Small intestine (tissue), 7 donors: Measurements from ENCODE around the gene ZNF217. TPM values are rescaled to one million over a fixed set of nuclear protein-coding genes. Genes with fewer than 3 reads are reported as not detected.
"Not testable (repeated sequence)": the region's sequence is repeated elsewhere in the genome, so short reads cannot be mapped to it uniquely, and the experiment has no call there.

ENCODE experiments used
- DNase-seq, 2 donors: peaks; one replicate each; pipeline versions ENCODE4 v3.0.0 to v3.0.0-alpha.2; 2013
- FAIRE-seq: peaks from 2 replicates; lab custom pipeline; 2012; peaks lifted over from hg19 to GRCh38; lab: Jason Lieb, UNC
- H3K27ac ChIP-seq, 3 donors: one replicate each; pipeline ENCODE4 v1.5.1; 2013; ENCODE audit warnings: low read length in 2 of 3, mild to moderate bottlenecking in 2 of 3, control low read depth in 1 of 3, inconsistent platforms in 1 of 3, low read depth in 1 of 3, moderate library complexity in 1 of 3
- H3K27me3 ChIP-seq, 3 donors: one replicate each; pipeline ENCODE4 v1.6.1; 2013; ENCODE audit warnings: low read length in 3 of 3, inconsistent platforms in 1 of 3; ENCODE audit not compliant: control insufficient read depth in 3 of 3, insufficient read depth in 3 of 3
- H3K36me3 ChIP-seq, 3 donors: one replicate each; pipeline ENCODE4 v1.6.1; 2013; ENCODE audit warnings: low read length in 3 of 3, inconsistent platforms in 1 of 3, low read depth in 1 of 3, mild to moderate bottlenecking in 1 of 3, moderate library complexity in 1 of 3; ENCODE audit not compliant: control insufficient read depth in 3 of 3, insufficient read depth in 2 of 3
- H3K4me1 ChIP-seq, 3 donors: one replicate each; pipeline ENCODE4 v1.6.1; 2013; ENCODE audit warnings: low read length in 2 of 3, inconsistent platforms in 1 of 3, low read depth in 1 of 3, mild to moderate bottlenecking in 1 of 3, moderate library complexity in 1 of 3; ENCODE audit not compliant: control insufficient read depth in 3 of 3, insufficient read depth in 2 of 3
- H3K4me3 ChIP-seq, 3 donors: one replicate each; pipeline ENCODE4 v1.5.1; 2013; ENCODE audit warnings: low read length in 3 of 3, control low read depth in 1 of 3, inconsistent platforms in 1 of 3, low read depth in 1 of 3, mild to moderate bottlenecking in 1 of 3, moderate library complexity in 1 of 3
- H3K9me3 ChIP-seq, 2 donors: one replicate each; pipeline ENCODE4 v1.6.1; 2013; ENCODE audit warnings: low read depth in 1 of 2, low read length in 1 of 2; ENCODE audit not compliant: control insufficient read depth in 2 of 2, insufficient read depth in 1 of 2
- WGBS, 3 donors: extraction: QIAGEN DNeasy Blood & Tissue Kit; methylation state at CpG; one replicate each; pipeline ENCODE4 v1.1.7; 2013; 5-methylcytosine and 5-hydroxymethylcytosine counted together
- polyA plus RNA-seq, 4 donors: library from polyadenylated mRNA; stranded (reverse) in 3 of 4; unstranded in 1 of 4; fragments of 200-250 nt in 3 of 4; fragments of 120-200 nt in 1 of 4; gene quantifications; one replicate each; pipeline versions ENCODE4 v1.2.1 to v1.2.3, GENCODE V29; 2013
- donor health status: healthy with polysubstance abuse.
- donor health status: control.
- donor health status: control.
- donor health status: Bipolar disorder and iron deficiency.
- donor health status: healthy.

Gene ZNF217
- polyA plus RNA-seq, 4 donors: 4.1 to 33.7 (median 8.7) TPM

DNA sequence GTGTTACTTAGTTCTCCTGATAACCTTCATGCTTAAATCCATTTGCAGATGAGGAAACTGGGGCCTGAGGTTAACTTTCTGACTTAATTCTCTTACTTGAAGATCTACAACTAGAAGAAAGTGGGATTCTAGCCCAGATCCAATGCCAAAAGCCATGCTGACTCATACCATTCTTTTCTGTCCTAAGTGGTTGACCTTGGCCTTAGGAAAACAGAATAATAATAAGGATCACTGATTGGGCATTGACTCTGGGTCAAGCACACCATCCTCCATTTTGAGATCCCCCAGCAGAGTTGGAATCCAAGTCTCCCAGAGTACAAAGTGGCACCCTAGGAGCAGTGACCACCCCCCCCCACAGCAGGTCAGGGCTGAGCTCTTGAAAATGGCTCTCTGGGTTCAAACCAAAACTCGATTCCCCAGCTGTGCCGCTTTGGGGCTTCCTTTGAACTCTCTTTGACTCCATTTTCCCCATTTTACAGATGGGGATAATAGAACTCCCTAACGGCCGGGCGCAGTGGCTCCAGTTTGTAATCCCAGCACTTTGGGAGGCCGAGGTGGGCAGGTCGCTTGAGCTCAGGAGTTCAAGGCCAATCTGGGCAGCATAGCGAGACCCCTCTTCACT, 12.8 kb upstream of the ZNF217 start:
- H3K36me3 ChIP-seq: no peaks in the 10 kb centered on the region
- H3K9me3 ChIP-seq: no peaks in the 10 kb centered on the region
- H3K4me1 ChIP-seq: peaks cover 0 to 4% (median 0%) of the 10 kb centered on the region in 3 donors
- H3K4me3 ChIP-seq: no peak overlapping the region
- 95 to 96% (median 96%) methylated on average over 8 of the region's 8 CpGs for WGBS, 3 donors
- H3K27ac ChIP-seq: no peak overlapping the region
- FAIRE-seq (no peak), DNase-seq (no peak)
- peaks cover 0 to 2% (median 0%) of the 10 kb centered on the region in 3 donors for H3K27me3 ChIP-seq

DNA sequence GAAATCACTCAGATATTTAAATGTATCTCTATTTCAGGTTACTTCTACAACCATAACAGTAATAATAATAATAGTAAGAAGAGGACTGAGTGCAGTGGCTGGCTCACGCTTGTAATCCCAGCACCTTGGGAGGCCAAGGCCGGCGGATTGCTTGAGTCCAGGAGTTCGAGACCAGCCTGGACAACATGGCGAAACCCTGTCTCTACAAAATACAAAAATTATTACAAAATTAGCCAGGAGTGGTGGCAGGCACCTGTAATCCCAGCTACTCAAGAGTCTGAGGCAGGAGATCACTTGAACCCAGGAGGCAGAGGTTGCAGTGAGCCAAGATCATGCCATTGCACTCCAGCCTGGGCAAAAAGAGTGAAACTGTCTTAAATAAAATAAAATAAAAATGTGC, 11.8 kb upstream of the ZNF217 start:
- not testable (repeated sequence) for H3K27me3 ChIP-seq, DNase-seq, H3K27ac ChIP-seq, FAIRE-seq, H3K4me1 ChIP-seq, H3K4me3 ChIP-seq, H3K36me3 ChIP-seq, H3K9me3 ChIP-seq
- 97 to 100% (median 98%) methylated on average over 5 of the region's 5 CpGs for WGBS, 3 donors

DNA sequence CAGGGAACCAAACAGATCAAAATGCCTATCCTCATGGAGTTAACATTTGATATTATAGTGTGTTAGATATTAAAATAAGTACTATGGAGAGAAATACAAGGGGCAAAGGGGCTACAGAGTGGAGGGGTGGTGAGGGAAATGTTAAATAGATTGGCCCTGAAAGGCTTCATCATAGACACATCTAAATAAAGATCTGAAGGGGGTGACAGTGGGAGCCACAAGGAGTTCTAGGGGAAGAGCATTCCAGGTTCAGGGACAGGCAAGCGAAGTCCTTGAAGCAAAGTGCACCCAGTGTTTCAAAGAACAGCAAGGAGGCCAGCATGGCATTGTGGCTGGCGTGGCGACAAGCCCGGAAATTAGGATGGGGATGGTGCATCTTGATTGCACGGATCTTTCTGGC, 11.2 kb upstream of the ZNF217 start:
- DNase-seq, H3K4me1 ChIP-seq, H3K27me3 ChIP-seq, H3K9me3 ChIP-seq, H3K36me3 ChIP-seq, H3K4me3 ChIP-seq, FAIRE-seq, H3K27ac ChIP-seq: not testable (repeated sequence)
- 97 to 100% (median 100%) methylated on average over 1 to 4 of the region's 5 CpGs for WGBS, 3 donors

DNA sequence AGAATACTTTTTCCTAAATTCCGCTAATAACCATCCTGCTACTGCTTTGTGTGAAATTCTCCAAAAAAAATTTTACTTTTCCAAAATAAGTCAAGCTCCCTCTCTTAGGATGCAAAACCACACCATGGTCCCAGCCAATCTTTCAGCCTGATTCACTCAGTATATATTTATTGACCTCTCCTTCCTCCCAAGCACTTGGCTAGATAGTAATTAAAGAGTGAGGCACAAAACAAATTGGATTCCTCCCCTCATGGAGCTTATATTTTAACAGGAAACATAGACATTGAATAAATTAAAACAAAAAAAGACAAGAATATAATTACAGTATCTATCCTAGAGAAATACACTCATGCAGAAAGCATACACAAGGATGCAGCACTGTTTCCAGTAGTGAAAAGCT, 9.0 kb upstream of the ZNF217 start:
- 96 to 97% (median 96%) methylated on average over 1 of the region's 1 CpG for whole genome bisulfite sequencing, 3 donors
- Histone ChIP-seq H3K27me3 (no peaks in the 10 kb centered on the region), H3K4me1 (peaks cover 0 to 2% (median 0%) of the 10 kb centered on the region in 3 donors), H3K4me3 (no peak overlapping the region), H3K27ac (no peak overlapping the region), H3K9me3 (no peaks in the 10 kb centered on the region), H3K36me3 (no peaks in the 10 kb centered on the region)
- no peak for FAIRE-seq
- no peak for DNase-seq

DNA sequence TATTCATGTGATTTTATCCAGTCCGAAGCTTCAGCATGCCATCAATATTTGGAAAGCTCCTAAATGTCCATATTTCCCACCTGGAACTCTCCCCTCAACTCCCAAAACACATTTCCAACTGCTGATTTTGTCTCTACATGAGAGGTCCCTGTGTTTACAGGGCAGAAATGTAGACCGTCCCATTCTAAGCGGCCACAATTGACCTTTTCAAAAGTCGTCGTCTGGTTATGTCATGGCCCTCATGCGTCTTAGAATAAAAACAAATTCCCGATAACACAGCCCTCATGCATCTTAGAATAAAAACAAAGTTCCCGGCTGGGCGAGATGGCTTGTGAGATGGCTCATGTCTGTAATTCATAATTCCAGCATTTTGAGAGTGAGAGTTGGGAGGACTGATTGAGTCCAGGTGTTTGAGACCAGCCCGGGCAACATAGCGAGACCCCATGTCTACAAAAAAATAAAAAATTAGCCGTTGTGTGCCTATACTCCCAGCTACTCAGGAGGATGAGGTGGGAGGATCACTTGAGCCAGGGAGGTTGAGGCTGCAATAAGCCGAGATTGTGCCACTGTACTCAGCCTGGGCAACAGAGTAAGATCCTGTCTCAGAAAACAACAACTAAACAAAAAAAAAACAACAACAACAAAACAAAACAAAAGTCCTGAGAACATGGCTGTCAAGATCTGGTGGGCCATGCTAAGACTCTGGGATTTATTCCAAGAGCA, 6.4 kb upstream of the ZNF217 start:
- no peak for DNase-seq
- WGBS, 3 donors: 91 to 98% (median 96%) methylated on average over 13 of the region's 13 CpGs
- no peak for FAIRE-seq
- Histone ChIP-seq H3K27ac (no peak overlapping the region), H3K27me3 (no peaks in the 10 kb centered on the region), H3K4me1 (peaks cover 0 to 2% (median 0%) of the 10 kb centered on the region in 3 donors), H3K36me3 (no peaks in the 10 kb centered on the region), H3K9me3 (no peaks in the 10 kb centered on the region), H3K4me3 (no peak overlapping the region)

DNA sequence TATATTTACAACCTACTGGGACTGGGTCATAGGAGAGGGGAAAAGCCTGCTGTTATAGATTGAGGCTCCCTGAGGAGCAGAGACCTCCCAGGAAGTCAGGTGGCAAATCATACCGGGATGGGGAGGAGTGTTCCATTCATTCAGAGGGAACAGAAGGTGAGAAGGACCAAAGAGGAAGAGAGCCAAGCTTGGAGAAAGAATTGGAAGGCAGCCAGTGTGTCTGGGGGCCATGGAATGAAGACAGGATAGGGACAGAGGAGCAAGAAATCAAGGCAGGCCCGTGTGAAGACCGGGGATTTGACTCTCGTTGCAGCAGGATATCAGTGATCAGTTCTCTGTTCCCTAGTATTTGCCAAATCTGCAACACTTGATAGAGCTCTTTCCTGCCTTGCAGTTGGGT, 5.7 kb upstream of the ZNF217 start:
- Histone ChIP-seq H3K4me1 (peaks cover 0 to 2% (median 0%) of the 10 kb centered on the region in 3 donors), H3K4me3 (no peak overlapping the region), H3K36me3 (no peaks in the 10 kb centered on the region), H3K27me3 (no peaks in the 10 kb centered on the region), H3K9me3 (no peaks in the 10 kb centered on the region), H3K27ac (no peak overlapping the region)
- 62 to 75% (median 63%) methylated on average over 3 to 4 of the region's 4 CpGs for WGBS, 3 donors
- FAIRE-seq (no peak), DNase-seq (no peak)

DNA sequence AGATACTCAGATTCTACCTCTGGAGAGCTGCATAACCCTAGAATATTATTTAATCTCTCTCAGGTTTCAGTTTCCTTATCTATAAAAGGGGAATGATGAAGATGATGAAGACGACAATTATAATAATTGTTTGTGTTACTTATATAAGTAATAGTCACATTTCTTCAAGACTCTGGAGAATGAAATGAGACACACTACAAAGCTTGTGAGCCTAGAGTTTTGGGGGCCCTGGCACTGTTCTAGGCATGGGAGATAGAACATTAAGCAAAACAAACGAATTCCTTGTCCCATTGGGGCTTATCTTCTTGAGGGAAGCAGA, 5.4 kb upstream of the ZNF217 start:
- Histone ChIP-seq H3K4me3 (no peak overlapping the region), H3K36me3 (no peaks in the 10 kb centered on the region), H3K27me3 (no peaks in the 10 kb centered on the region), H3K4me1 (peaks cover 0 to 2% (median 0%) of the 10 kb centered on the region in 3 donors), H3K9me3 (no peaks in the 10 kb centered on the region), H3K27ac (peak overlapping the region in 1 of 3 donors; percentile 39)
- 27 to 57% (median 48%) methylated on average over 2 of the region's 2 CpGs for WGBS, 3 donors
- no peak for FAIRE-seq
- DNase-seq: no peak

DNA sequence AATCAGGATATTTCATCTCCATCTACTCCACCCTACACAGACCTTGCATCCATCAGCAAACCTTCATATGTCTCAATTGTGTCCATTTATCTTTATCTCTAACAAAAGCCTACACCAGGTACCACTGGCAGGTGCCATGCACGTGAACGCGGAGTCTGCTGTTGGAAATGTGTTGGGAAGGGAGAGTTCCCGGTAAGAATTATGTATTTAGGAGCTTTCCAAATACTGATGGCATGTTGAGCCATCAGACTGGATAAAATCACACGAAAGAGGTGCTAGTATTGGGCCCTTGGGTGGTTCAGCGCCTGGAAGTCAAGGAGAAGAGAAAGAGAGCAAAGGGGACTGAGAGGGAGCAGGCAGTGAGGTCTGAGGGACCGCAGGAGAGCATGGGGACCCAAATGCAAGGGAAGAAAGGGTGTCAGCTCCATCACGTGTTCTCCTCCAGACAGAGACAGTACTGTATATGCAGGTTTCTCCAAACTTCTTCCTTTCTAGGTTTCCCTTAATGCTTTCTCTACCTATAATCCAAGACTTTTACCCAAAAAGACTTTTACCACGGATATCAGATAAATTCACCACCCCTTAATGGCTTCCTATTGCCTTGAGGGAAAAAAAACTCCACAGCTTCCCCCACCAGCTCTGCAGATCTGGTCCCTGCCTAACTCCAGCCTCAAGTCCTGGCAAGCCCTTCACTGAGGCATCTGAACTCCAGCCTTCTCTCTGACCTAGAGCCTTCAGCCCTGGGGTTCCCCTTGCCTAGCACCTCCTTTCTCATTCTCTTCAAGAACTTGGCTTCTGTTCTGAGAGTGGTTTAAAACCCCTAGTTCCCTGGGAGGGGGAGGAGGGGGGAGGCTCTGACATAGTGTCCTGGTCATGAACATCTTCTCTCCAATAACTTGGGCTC, 4.8 kb upstream of the ZNF217 start:
- H3K27me3 ChIP-seq: no peaks in the 10 kb centered on the region
- DNase-seq: no peak
- no peak overlapping the region for H3K4me3 ChIP-seq
- 90 to 94% (median 92%) methylated on average over 9 of the region's 9 CpGs for WGBS, 3 donors
- no peaks in the 10 kb centered on the region for H3K9me3 ChIP-seq
- peaks cover 0 to 2% (median 0%) of the 10 kb centered on the region in 3 donors for H3K4me1 ChIP-seq
- no peak for FAIRE-seq
- H3K36me3 ChIP-seq: no peaks in the 10 kb centered on the region
- peak overlapping the region in 1 of 3 donors; percentile 39 for H3K27ac ChIP-seq
